Testis (tissue), 2 donors: Measurements from ENCODE around the gene ZSCAN2.

Experiments
- CTCF ChIP-seq, 3 experiments: fragments of 450-650 bp in 2 of 3; fragments of 200-600 bp in 1 of 3; sonication (generic) in 1 of 3; IDR thresholded peaks; one replicate each; pipeline ENCODE4 v1.5.1; 2016 to 2019; ENCODE audit warnings: antibody characterized with exemption in 3 of 3, mild to moderate bottlenecking in 2 of 3, moderate library complexity in 1 of 3
- POLR2A ChIP-seq: fragments of 450-650 bp; IDR thresholded peaks from one replicate; pipeline ENCODE4 v1.6.1; 2017; ENCODE audit warnings: antibody characterized with exemption, mild to moderate bottlenecking, moderate library complexity

- no peak for TF ChIP-seq CTCF (IDR thresholded peaks at IDR 0.05)
- TF ChIP-seq POLR2A = no peak
These were observed at the start of gene ZSCAN2 for GRCh38 chr15:84600687-84601554.
